ENCODE results near the gene DGKZ.

The DGKZ gene

GRCh38 chr11:46387456-46387855 is 40.2 kb downstream of the DGKZ start:
- H3K4me3 ChIP-seq (ENCODE audit: low read length): no peak overlapping the region
- no peak for DNase-seq (ENCODE audit: low read depth, low spot score)

DNA sequence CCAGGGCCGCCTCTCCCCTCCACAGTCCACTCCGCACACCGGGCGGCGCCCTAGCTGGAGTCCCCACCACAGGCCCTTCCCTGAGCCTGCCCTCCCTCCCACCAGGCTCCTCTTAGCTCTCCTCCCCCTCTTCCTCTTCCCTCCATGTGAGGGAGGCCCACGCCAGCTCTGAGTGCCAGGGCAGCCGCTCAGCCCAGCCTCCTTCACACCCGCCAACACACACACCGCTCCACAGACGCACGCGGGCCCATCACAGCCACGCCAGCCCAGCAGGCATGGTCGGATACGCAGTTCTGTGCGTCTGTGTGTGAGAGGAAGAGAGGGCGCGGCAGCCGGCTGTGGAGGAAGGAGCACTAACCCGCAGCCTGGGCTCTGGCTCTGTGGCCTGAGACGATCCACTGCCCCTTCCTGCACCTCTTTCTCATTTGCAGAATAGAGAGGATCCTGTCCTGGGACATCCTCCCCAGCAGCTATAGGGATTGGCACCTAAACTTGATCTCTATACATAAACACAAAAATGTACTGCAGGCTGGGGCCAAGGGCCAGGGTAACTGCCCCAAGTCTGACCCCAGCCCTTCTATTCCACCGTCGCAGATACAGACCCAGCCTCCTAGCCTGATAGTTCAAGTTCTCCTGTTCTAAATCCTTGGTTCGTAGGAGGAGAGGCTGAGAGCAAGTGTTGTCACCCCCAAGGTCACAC is 40.8 kb downstream of the DGKZ start:
- H3K4me3 ChIP-seq (ENCODE audit: low read length): no peak overlapping the region
- no peak for DNase-seq (ENCODE audit: low read depth, low spot score)

- no peak for DNase-seq (ENCODE audit: low read depth, low spot score)
- no peak overlapping the region for H3K4me3 ChIP-seq (ENCODE audit: low read length)
Observed at GRCh38 chr11:46388619-46389449, 41.6 kb downstream of the DGKZ start.

GRCh38 chr11:46389450-46390330 is 42.4 kb downstream of the DGKZ start:
- H3K4me3 ChIP-seq (ENCODE audit: low read length): peak overlapping the region; percentile 41
- DNase-seq (ENCODE audit: low read depth, low spot score): no peak

DNA sequence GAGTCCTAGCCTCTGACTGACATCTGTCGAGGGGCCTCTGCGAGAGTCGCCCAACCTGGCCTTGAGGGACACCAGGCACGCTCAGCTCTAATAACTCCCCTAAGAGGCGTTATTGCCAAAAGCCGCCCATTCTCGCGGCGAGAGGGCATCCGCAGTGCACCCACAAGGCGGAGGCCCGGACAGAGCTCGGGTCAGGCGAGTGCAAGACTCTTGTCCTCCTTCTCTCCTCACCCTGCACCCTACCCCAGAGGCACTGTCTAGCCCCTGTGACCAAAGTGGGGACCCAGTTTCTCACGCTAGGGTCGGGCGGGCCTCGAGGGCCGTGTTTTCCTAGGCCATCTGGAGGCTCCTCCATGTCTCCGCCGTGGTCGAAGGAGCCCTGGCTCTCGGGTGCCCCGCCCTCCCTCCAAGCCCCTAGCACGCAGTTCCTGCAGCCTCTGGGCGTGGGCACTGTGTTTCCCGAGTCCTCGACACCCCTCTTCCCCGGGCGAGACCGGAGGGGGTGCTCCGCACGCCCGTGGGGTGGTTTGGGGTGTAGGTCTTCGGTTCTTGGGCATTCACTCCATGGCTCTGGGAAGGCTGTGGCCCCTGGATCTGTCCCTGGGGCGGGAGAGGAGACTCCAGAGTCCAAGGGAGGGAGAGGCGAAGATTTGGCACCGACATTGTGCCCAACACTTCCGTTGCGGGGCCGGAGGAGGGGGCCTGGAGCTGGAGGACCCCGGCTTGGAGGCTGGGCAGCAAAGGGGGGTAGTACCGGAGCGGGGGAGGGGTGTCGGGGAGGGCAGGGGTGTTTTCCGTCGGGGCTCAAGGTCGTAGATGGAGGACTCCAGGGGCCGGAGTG is 43.3 kb downstream of the DGKZ start:
- DNase-seq (ENCODE audit: low read depth, low spot score): no peak
- no peak overlapping the region; the same call in 1 of the 2 replicates for H3K4me3 ChIP-seq (ENCODE audit: low read length)

- no peak for DNase-seq (ENCODE audit: low read depth, low spot score)
- H3K4me3 ChIP-seq (ENCODE audit: low read length): peak overlapping the region; percentile 33
Observed at GRCh38 chr11:46391186-46391577, 43.9 kb downstream of the DGKZ start.

DNA sequence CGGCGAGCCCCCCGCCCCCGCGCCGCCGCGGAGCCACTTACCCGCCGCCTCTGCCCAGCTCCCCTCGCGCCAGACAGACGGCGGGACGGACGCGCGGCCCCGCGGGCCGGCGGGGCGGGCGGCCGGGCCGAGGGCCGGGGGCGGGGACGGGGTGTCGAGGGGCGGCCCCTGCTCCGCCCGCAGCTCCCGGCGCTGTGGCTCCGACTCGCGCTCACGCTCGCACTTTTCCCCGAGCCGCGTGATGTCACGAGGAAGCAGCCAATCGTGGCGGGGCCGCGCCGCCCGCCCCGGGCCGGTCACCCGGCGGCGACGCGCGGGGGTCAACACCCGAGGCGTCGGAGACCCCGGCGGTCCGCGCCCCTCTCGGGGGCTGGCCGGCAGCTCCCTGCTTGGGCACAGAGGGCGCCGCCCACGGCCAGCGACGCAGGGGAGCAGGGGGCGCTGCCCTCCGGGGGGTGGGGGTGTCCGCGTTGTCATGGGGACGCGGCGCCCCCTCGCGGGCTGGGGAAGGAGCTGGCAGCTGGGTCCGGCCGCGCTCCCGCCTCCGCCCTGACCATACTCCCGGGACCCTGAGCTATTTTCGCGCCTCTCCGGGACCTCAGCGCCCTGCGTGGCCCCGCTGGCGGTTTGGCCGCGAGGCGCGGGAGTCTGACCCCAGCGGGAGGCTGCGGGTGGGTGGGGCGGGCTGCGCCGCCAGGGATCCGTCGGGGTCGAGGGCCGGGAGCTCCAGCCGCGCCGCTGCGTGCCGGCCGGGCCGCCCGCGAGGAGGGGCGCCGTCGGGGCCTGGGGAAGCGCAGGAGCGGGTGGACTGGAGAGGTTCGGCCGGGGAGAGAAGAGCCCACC is 44.5 kb downstream of the DGKZ start, which contains the start of gene CHRM4:
Gene CHRM4, minus strand, starts transcription at position 199 of the 843 bp plus-strand sequence. CDS start 5,219 bp downstream, outside the sequence.
- H3K4me3 ChIP-seq (ENCODE audit: low read length): peak within 1 kb of the TSS; percentile 33
- DNase-seq (ENCODE audit: low read depth, low spot score): no peak

- DNase-seq (ENCODE audit: low read depth, low spot score): no peak
- no peak overlapping the region for H3K4me3 ChIP-seq (ENCODE audit: low read length)
Observed at GRCh38 chr11:46392421-46393230, 45.4 kb downstream of the DGKZ start.

GRCh38 chr11:46393231-46393616 is 46.0 kb downstream of the DGKZ start:
- no peak for DNase-seq (ENCODE audit: low read depth, low spot score)
- H3K4me3 ChIP-seq (ENCODE audit: low read length): no peak overlapping the region

- H3K4me3 ChIP-seq (ENCODE audit: low read length): no peak overlapping the region
- no peak for DNase-seq (ENCODE audit: low read depth, low spot score)
Observed at GRCh38 chr11:46393759-46394158, 46.5 kb downstream of the DGKZ start.

- no peak overlapping the region for H3K4me3 ChIP-seq (ENCODE audit: low read length)
- no peak for DNase-seq (ENCODE audit: low read depth, low spot score)
Observed at GRCh38 chr11:46397526-46397925, 50.3 kb downstream of the DGKZ start.

DNA sequence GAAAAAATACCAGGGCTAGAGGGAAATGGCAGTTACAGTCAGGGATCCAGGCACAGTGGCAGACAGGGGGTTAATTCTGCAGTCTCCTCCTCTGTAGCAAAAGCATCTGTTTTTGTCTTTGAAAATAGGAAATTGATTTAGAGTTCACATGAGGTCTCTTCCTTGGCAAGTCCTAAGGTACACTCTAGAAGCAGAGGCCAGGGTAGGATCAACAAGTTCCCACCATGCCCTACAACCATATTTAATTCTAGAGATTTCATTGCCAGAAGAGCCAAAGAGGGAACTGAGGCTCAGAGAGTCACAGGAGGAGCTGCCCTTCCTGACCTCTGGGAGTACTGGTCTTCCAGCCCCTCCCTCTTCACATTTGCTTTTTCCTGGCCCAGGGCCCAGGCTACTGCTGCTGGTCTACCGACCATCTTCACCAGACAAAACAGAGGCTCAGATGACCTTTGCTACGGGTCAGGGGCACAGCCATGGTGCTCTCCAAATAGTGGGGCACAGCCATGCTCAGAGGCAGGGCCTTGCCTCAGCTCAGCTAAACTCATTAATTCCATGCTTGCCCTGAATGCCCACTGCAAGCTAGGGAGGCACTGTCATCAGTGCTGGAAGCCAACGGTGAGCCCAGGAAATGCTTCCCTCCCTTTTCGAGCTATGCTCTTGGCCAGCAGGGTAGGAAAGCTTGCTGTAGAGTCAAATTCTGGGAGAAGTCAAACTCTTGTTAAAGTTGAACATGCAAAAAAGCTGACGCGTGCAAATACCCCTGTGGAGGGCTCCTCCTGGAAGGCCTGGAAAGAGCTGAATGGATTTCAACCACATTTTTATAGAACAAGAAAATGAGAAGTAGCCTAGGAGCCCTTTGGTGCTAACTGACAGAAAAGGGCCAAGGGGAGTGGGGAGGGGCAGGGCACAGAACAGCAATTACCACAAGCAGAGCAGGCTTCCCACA is 56.0 kb downstream of the DGKZ start:
- DNase-seq (ENCODE audit: low read depth, low spot score): no peak
- H3K4me3 ChIP-seq (ENCODE audit: low read length): no peak overlapping the region

DNA sequence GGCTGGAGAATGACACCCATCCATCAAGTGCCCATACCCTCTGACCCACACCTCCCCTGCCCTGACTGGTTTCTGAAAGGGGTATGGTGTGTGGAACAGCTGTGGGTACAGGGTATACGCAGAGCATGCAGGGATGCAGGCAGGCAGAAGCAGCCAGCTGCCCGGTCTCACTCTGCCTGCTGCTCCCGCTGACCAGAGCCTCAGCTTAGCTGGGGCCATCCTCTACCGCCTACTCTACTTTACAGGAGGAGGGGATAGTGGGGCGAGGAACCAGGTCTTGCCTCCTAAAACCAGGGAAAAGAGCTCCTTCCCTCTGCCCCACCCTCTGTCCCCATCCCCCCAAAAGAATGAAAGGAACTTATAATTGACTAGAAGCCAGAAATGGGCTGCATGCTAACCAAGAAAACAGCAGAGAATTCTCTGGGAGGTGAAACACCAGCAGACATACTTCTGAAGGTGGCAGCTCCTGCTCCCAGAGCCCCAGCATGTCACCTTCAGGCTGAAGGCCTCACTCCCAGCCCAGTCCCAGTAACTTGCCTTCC is 57.3 kb downstream of the DGKZ start:
- H3K4me3 ChIP-seq (ENCODE audit: low read length): no peak overlapping the region
- no peak for DNase-seq (ENCODE audit: low read depth, low spot score)

GRCh38 chr11:46407635-46408034 is 60.4 kb downstream of the DGKZ start:
- DNase-seq (ENCODE audit: low read depth, low spot score): no peak
- no peak overlapping the region for H3K4me3 ChIP-seq (ENCODE audit: low read length)

DNA sequence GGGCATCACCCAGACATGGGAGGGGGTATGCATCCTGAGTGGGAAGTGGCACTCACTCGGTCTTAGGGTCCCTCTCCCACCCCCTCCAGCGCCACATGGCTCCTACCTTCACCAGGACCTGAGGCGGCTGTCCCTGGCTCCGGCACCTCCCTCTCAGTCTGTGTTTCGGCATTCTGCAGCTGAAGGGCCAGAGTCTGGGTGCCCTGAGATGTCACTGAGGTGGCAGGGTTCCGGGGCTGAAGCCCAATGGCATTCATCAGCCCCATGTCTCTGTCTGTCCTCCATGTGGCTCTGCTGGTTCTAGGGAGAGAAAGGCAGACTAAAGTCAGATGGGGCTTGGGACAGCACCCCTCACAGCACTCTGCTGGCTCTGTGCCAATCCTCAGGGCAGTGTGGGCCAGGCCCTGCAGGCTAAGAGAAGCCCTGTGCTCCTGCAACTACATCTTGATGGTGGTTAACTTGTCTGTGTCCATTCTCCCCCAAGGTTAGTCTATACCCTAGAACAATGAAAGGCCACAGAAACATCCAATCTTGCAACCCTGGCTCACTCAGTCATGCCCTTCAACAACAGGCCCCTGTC is 61.2 kb downstream of the DGKZ start:
- no peak for DNase-seq (ENCODE audit: low read depth, low spot score)

More for the DNA sequence above, 61.2 kb downstream of the DGKZ start:
- H3K4me3 ChIP-seq (ENCODE audit: low read length): no peak overlapping the region
